ENCODE measurements around the gene BOC. TPM values are rescaled to one million over a fixed set of nuclear protein-coding genes. Genes with fewer than 3 reads are reported as not detected.
A peak's percentile ranks its signal among the peaks of the same experiment; 100 is the strongest.

The BOC gene
- polyA plus RNA-seq, 10 donors: 46.9 to 103 (median 66.5) TPM

GRCh38 chr3:113185194-113185835 lies 26.0 kb upstream of the BOC start:
- DNase-seq: no peak

- DNase-seq: no peak
Observed at GRCh38 chr3:113186566-113186965, 24.8 kb upstream of the BOC start.

GRCh38 chr3:113193288-113193687 lies 18.1 kb upstream of the BOC start:
- peak in 1 of 3 donors; percentile 41 for DNase-seq

GRCh38 chr3:113193719-113194118 lies 17.6 kb upstream of the BOC start:
- DNase-seq: no peak

- peak in 1 of 3 donors; percentile 41 for DNase-seq
Observed at GRCh38 chr3:113194823-113195401, 16.4 kb upstream of the BOC start.

- no peak for DNase-seq
Observed at GRCh38 chr3:113200351-113200750, 11.0 kb upstream of the BOC start.

GRCh38 chr3:113200946-113201345 lies 10.4 kb upstream of the BOC start:
- DNase-seq: no peak

GRCh38 chr3:113204371-113204770 lies 7.0 kb upstream of the BOC start:
- DNase-seq: no peak

GRCh38 chr3:113205481-113205880 lies 5.9 kb upstream of the BOC start:
- DNase-seq: no peak

GRCh38 chr3:113210604-113211329 lies 590 bp upstream of the BOC start:
- peak in 1 of 3 donors; percentile 83 for DNase-seq

- peak in 1 of 3 donors; percentile 78 for DNase-seq
Observed at GRCh38 chr3:113212150-113212843, 940 bp downstream of the BOC start.

GRCh38 chr3:113212844-113213375 lies 1.6 kb downstream of the BOC start:
- DNase-seq: peak in 1 of 3 donors; percentile 57

GRCh38 chr3:113213896-113214587 lies 2.7 kb downstream of the BOC start:
- peak in 1 of 3 donors; percentile 61 for DNase-seq

- DNase-seq: peak in 1 of 3 donors; percentile 76
Observed at GRCh38 chr3:113214917-113215595, 3.7 kb downstream of the BOC start.

- no peak for DNase-seq
Observed at GRCh38 chr3:113216393-113216792, 5.0 kb downstream of the BOC start.

GRCh38 chr3:113218011-113218680 lies 6.8 kb downstream of the BOC start:
- no peak for DNase-seq

- DNase-seq: no peak
Observed at GRCh38 chr3:113218681-113219045, 7.3 kb downstream of the BOC start.

- peak in 1 of 3 donors; percentile 29 for DNase-seq
Observed at GRCh38 chr3:113219605-113220300, 8.4 kb downstream of the BOC start.

GRCh38 chr3:113220721-113221120 lies 9.4 kb downstream of the BOC start:
- DNase-seq: peak in 1 of 3 donors; percentile 25
